GM19099 (cell line): ENCODE results near the gene ABLIM2.

Source experiments
- POLR2A ChIP-seq: IDR thresholded peaks from 3 replicates; pipeline ENCODE4 v1.6.1; 2011; ENCODE audit warnings: low read depth; ENCODE audit not compliant: insufficient read length; ENCODE audit errors: extremely low read depth

ABLIM2 gene

GRCh38 chr4:8171266-8171665 is 12.7 kb upstream of the ABLIM2 start:
- TF ChIP-seq POLR2A = no peak

GRCh38 chr4:8170341-8170740 is 11.7 kb upstream of the ABLIM2 start:
- no peak for TF ChIP-seq POLR2A

DNA sequence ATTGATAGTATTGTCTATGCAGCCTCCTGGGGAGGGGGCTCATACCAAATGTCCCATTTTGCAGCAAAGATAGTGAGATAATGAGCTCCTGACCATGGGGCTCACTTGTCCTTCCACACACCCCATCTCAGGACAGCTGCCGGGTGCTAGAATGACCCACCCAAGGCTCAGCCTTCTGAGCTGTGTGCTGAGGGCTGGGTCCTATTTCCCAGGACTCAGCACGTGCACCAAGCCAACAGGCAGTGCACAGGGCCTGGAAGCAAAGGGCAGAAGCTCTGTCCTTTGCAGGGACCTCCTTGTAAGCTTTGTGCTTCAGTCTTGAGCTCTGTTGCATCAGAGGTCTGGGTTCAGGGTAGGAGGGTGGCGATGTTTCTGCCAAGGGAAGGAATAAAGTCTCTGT is 11.2 kb upstream of the ABLIM2 start:
- no peak for TF ChIP-seq POLR2A

DNA sequence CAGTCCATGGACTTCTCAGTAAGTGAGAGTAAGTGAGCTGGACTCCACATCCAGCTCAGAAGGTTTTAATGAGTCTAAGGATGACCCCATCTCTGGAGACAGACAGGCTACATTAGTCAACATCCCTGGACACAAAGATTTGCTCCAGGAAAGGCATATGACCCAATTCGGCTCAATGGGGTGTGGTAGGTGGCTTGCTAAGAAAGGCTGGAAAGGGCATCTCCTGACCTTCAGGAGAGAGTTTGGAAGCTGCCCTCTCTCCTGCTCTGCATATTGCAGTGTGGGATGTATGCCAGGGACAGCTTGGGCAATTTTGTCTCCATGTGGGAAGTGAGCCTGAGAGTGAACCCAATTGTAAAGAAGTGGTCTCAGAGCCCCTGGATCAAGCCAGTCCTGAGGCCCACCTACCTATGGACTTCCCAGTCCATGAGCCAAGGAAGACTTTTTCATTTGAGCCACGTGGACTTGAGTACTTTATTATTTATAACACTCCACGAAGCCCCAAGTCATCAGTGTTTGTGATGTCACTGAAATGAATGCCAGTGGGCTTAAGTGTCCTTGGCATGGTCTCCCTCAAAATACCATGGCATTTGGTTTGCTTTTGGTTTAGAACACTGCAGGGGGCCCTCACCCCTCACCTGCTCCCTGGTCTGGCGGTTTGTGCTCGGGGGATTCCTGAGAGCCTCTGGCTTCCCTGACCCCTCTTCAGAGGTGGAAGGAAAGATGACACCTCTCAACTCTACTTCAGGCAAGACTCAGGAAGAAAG is 10.4 kb upstream of the ABLIM2 start:
- no peak for TF ChIP-seq POLR2A

DNA sequence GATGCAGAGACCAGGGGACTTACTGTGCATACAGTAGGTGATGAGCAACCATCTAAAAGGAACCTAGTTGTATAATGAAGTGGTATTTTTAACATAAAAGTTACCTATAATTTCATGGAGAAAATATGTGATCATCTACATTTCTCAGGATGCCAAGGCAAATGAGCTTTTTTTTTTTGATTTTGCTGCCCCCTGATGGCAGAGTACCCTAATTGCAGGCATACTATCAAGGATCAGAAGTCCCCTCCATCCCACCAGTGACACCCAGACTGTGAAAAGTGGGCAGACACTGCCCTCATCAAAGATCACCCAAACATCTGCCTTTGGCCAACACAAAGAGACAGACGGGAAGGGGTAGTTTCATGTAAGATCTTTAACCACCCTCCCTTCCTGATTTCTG is 9.6 kb upstream of the ABLIM2 start:
- TF ChIP-seq POLR2A = no peak

DNA sequence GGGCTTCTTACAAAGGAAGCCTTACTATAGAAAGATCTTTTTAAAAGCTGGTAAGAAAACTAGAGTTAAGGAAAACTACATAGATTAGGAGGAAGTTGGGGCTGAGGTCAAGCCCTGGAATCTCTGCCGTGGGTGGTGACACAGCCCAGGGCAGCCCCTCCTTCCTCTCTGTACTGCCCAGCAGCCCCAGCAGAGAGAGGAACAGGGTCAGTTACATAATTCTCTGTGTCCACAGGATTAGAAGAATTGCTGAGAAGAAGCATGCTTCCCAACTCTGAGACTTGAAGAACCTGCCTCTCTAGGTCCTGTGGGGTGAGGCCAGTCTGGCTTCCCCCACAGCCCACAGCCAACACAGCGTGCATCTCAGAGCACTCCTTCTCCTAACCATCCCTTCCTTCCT is 9.2 kb upstream of the ABLIM2 start:
- TF ChIP-seq POLR2A = no peak

GRCh38 chr4:8167291-8167690 is 8.7 kb upstream of the ABLIM2 start:
- TF ChIP-seq POLR2A = no peak

DNA sequence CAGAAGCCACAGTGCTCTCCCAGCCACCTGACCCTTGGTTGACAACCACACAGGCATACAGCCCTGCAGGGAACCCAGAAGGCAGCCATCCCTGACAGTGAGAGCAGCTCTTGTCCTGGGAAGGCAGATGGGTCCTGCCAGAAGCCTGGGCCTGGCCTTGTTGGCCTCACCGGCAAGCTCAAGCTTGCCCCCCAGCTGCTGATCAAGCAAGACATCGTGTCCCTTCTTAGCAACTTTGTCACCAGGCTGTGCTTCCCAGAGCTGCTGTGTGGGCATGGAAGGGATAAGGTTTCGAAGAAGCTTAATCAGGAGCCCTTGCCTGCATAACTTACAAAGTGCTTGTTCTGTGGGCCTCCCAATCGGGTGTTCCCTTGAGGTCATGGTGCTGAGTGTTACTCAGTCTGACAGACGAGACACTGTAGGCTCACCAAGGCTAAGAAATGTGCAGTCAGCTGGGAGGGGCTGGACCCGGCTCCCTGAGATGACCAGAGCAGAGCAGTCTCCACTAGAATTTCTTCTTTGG is 6.8 kb upstream of the ABLIM2 start:
- no peak for TF ChIP-seq POLR2A

GRCh38 chr4:8164687-8165086 is 6.1 kb upstream of the ABLIM2 start:
- no peak for TF ChIP-seq POLR2A

GRCh38 chr4:8164194-8164565 is 5.6 kb upstream of the ABLIM2 start:
- no peak for TF ChIP-seq POLR2A

DNA sequence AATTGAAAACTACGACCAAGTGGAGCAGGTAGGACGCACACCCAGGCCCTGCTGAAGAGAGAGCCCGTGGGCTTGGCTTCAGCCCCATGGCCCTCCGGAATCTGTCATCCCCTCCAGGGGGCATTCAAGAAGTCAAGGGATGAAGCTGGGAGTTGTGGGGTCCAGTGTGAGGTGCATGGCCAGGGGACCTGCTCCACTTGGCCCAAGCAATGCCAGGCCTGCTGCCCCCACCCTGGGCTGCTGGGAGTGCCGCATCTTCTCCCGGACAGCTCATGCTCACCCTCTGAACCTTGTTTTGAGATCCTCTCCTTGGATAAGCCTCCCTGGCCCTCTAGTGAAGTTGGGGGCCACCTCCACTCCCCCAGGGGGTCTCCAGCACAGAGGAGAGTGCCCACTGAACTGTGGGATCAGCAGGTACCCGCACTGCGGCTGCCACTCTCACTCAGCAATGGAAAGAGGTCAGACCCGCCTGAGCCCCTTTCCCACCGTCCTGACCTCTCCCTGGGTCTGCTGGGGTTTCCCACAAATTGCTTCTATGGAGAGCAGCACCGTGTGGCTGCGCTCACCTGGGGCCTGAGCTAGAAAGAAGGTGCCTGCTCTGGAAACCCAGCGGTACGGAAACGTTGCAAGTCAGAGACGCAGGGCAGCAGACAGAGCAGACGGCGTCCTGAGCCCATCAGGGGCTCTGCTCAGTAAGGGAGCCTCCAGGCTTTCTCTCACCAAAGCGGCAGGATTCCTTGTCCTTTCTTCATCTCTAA is 5.0 kb upstream of the ABLIM2 start:
- TF ChIP-seq POLR2A = no peak

GRCh38 chr4:8163026-8163425 is 4.4 kb upstream of the ABLIM2 start:
- TF ChIP-seq POLR2A = no peak

GRCh38 chr4:8162625-8163024 is 4.0 kb upstream of the ABLIM2 start:
- TF ChIP-seq POLR2A = no peak

DNA sequence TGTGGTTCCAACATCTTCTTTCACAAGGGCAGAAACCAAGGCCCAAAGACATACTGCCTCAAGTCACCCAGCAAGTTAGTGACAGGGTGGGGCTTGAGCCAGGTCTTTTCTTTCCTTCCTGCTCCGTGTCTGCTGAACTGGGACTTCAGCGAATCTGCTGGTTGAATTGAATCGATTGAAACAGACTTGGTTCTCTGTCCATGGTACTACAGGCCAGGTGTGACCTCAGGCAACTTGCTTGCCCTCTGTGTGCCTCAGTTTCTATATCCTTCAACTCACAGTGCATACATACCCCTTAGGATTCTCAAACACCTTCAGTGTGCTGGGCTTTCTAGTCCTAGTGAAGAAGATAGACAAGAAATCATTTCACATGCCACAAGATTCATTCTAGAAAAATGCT is 2.0 kb upstream of the ABLIM2 start:
- no peak for TF ChIP-seq POLR2A

DNA sequence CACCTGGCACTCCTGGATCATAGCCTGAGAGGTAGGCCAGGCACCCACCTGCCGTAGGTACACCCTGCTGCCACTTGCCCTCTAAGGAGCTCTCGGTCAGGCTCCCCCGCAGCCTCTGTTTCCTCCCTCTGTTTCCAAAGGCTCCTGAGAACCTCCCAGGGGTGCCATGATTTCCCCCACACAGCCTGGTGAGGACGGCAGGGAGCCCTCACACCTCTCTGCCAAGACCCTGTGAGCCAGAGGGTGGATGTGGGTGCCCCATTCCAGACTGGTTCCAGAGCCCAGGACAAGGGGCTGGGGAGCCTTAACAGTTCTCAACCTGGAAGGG is 1.6 kb upstream of the ABLIM2 start:
- no peak for TF ChIP-seq POLR2A

DNA sequence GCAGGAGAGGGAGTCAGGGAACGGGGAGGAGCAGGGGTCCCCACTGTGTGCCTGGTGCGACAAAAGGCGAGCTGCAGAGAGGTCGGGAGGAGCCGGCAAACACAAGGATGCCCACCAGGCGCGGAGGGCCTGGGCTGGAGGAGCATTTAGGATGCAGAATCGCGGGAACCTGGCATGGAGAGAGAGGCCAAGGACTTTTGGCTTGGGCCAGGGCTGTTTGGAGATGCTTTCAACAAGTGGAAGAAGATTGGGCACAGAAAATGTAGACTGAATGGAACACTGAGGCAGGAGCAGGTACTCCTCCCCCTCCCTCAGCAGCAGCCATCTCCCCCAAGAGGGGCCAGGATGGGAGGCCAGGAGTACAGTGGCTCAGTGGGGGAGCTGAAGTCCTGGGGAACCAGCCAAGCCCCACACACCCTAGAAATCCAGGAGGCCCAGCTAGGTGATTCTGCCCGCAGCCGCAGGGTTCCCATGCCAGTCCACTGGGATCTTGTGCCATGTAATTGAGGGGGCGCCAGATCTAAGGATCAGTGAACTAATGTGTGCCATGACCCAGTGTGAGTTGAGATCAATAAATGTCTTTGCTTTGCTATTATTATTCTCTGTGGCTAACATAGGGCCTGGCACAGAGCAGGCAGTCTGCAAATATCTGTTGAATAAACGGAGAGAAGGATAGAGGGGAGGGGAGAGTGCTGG is 1.1 kb upstream of the ABLIM2 start:
- no peak for TF ChIP-seq POLR2A
